Measurements from ENCODE around the gene SMPDL3A. TPM values are rescaled to one million over a fixed set of nuclear protein-coding genes. Genes with fewer than 3 reads are reported as not detected.

Gene SMPDL3A
- total RNA-seq, 2 experiments from 2014 or later = 0.19 TPM; not detected in 1

DNA sequence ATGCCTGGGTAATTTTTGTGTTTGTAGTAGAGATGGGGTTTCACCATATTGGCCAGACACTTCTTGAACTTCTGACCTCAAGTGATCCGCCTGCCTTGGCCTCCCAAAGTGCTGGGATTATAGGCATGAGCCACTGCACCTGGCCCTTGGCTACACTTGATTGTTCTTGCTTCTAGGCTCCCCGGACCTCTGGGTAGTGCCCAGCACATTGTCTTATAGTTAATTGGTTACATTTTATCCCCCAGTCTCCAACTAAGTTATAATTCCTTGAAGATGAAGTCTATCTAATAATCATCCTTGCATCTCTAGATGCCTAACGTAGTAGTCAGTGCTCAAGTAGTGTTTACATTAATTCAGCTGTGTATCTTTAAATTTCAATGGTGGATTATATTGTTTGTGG lies 11.8 kb downstream of the SMPDL3A start:
- POLR2A ChIA-PET = no interaction called here
- Mint-ChIP-seq H3K9me3 (no peaks in the 10 kb centered on the region), H3K27ac (no peak overlapping the region), H3K4me3 (no peak overlapping the region), H3K27me3 (no peaks in the 10 kb centered on the region), H3K36me3 (ENCODE audit: low read depth) (no peaks in the 10 kb centered on the region), H3K4me1 (no peaks in the 10 kb centered on the region)
- DNase-seq = no peak
- CTCF ChIA-PET = interaction anchor here (1.4 kb wide), 1 partner anchor 9 kb away, joined by 5 read pairs; no protein-coding TSS in a partner anchor

DNA sequence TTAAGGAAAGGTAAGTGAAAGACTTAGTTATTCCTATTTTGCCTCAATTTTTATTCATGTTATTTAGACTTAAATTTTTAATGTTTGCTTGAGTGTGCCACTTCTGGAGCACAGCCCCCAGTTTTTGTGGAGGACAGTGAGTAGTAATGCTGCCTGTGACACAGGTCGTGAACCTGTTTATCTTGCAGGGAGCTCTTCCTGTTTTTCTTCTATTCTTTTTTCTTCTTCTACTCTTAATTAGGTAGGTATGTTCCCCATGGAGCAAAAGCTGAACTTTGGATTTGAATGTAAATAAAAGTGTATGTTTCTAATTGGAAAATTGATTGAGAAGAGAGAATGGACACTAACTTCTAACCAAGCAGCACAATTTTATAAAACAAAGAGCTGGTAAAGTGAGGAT lies 12.3 kb downstream of the SMPDL3A start:
- Mint-ChIP-seq H3K36me3 (ENCODE audit: low read depth) (no peaks in the 10 kb centered on the region), H3K4me1 (no peaks in the 10 kb centered on the region), H3K27me3 (no peaks in the 10 kb centered on the region), H3K4me3 (no peak overlapping the region), H3K27ac (no peak overlapping the region), H3K9me3 (no peaks in the 10 kb centered on the region)
- no peak for DNase-seq
- POLR2A ChIA-PET = no interaction called here
- CTCF ChIA-PET = interaction anchor here (1.4 kb wide), 1 partner anchor 9 kb away, joined by 5 read pairs; no protein-coding TSS in a partner anchor

DNA sequence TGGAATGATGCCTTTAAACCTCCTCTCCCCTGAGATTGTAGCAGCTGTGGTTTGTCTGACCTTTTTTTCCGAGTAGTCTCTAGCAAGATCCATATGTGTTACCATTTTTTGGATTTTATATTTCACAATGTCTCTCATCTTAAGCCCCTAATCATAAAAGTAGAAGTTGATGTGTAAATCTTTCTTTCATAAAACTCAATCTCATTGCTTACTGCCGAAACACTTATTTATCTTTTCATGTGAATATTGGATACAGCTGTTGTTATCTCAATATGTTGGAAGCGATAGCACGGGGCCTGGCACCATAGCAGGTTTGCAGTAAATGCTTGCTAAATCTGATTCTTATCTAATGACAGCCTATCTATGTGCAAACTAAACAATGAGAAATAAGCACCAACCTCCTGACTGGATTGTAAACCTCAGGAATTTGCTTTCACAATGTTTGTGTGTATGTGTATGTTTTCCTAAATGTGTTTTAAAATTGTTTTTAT lies 14.2 kb downstream of the SMPDL3A start:
- no peaks in the 10 kb centered on the region for H3K27me3 Mint-ChIP-seq
- DNase-seq = no peak
- H3K9me3 Mint-ChIP-seq = no peaks in the 10 kb centered on the region
- POLR2A ChIA-PET = no interaction called here
- H3K27ac Mint-ChIP-seq = no peak overlapping the region
- H3K4me1 Mint-ChIP-seq = no peaks in the 10 kb centered on the region
- no peaks in the 10 kb centered on the region for H3K36me3 Mint-ChIP-seq (ENCODE audit: low read depth)
- no peak overlapping the region for H3K4me3 Mint-ChIP-seq
- CTCF ChIA-PET = no interaction called here

DNA sequence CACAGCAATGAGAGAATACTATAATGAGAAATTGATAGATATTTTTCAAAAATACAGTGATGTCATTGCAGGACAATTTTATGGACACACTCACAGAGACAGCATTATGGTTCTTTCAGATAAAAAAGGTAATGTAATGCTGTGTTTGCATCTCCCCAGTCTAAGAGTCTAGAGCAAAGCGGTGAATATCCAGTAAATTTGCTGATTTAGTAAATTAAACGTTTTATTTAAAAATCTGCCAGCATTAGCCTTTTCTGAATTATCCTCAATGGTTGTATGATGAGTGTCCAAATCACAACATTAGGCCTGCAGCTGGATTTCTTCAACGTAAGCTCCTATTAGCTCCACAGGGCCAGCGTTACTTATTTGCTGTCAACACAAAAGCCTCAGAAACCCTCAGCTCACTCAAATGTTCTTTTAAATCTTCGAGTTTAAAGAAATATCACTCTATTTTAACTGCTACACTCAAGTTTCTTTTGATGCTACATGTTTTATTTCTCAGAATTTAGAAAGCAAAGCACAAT lies 16.0 kb downstream of the SMPDL3A start:
- Mint-ChIP-seq H3K36me3 (ENCODE audit: low read depth) (no peaks in the 10 kb centered on the region), H3K4me1 (no peaks in the 10 kb centered on the region), H3K27me3 (no peaks in the 10 kb centered on the region), H3K9me3 (no peaks in the 10 kb centered on the region), H3K27ac (no peak overlapping the region), H3K4me3 (no peak overlapping the region)
- POLR2A ChIA-PET = no interaction called here
- CTCF ChIA-PET = no interaction called here
- no peak for DNase-seq

DNA sequence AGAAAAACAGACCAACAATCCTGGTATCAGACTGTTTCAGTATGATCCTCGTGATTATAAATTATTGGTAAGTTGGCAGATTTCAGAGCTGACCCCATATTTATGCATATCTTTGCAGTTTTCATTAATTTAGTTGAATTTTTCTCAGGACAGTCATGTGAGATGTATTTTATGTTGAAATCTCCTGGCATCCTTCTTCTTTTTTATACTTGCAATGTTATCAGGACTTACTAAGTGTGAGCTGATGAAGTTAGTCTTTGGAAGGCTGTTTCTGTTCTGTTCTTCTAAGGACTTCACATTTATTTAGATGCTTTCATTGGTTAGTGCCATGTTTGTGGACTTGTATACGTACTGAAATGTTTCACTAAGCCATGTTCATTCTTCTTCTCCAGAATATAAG lies 17.2 kb downstream of the SMPDL3A start:
- Mint-ChIP-seq H3K27me3 (no peaks in the 10 kb centered on the region), H3K9me3 (no peaks in the 10 kb centered on the region)
- POLR2A ChIA-PET = no interaction called here

DNA sequence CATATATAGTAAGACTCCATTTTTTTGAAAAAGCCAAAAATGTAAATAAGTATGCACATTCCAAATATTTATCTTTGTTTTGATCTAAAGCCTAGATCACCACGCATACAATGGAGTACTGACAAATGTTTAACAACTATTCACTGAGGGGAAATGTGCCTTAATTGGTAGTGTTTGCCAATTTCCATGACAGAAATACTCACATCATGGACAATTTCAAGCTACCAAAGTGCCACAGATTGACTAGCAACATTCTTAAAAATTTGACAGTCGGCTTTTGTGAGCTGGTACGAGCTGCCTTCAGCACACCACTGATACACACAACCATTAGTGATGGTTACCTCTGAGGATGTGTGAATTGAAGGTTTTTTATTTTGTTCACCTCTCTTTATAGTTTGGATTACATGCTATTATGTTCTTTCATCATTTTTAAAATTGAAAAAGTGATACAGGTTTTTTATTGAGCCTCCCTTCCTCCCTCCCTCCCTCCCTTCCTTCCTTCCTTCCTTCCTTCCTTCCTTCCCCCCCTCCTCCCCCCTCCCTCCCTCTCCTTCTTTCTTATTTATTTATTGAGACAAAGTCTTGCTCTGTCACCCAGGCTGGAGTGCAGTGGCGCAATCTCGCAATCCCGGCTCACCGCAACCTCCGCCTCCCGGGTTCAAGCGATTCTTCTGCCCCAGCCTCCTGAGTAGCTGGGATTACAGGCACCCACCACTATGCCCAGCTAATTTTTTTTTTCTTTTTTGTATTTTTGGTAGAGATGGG lies 19.2 kb downstream of the SMPDL3A start:
- Mint-ChIP-seq H3K27me3 (peaks cover under 1% of the 10 kb centered on the region), H3K4me3 (no peak overlapping the region), H3K9me3 (no peaks in the 10 kb centered on the region), H3K4me1 (no peaks in the 10 kb centered on the region), H3K36me3 (ENCODE audit: low read depth) (no peaks in the 10 kb centered on the region), H3K27ac (no peak overlapping the region)
- POLR2A ChIA-PET = no interaction called here
- CTCF ChIA-PET = no interaction called here
- no peak for DNase-seq

More for the DNA sequence above, 17.2 kb downstream of the SMPDL3A start:
- Mint-ChIP-seq H3K27ac (no peak overlapping the region), H3K4me3 (no peak overlapping the region), H3K4me1 (no peaks in the 10 kb centered on the region), H3K36me3 (ENCODE audit: low read depth) (no peaks in the 10 kb centered on the region)
- CTCF ChIA-PET = no interaction called here
- no peak for DNase-seq

DNA sequence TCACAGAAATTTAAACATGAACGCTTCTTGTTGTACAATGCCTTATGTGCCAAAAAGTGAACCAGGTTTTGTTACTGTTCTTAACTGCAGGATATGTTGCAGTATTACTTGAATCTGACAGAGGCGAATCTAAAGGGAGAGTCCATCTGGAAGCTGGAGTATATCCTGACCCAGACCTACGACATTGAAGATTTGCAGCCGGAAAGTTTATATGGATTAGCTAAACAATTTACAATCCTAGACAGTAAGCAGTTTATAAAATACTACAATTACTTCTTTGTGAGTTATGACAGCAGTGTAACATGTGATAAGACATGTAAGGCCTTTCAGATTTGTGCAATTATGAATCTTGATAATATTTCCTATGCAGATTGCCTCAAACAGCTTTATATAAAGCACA lies 19.9 kb downstream of the SMPDL3A start:
- Mint-ChIP-seq H3K4me3 (no peak overlapping the region), H3K27ac (no peak overlapping the region), H3K27me3 (peaks cover 4% of the 10 kb centered on the region), H3K9me3 (no peaks in the 10 kb centered on the region), H3K4me1 (no peaks in the 10 kb centered on the region), H3K36me3 (ENCODE audit: low read depth) (no peaks in the 10 kb centered on the region)
- no peak for DNase-seq
- CTCF ChIA-PET = no interaction called here
- POLR2A ChIA-PET = no interaction called here

DNA sequence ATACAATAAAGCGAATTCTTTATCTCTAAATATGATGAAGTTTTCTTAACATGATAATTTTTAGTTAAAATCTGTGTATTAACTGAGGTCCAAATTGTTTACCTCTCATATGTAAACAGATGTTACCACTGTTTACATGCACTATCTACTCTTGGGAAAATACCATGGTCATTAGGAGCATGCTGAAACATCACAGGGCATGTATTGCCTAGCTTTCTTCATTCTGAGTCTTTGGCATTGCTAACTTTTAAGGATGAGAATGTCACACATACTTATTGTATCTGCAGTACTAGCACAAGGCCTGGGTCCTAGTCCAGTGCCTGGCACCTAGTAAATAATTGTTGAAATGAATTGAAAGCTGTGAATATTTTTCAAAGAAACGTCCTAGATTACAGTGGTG lies 20.6 kb downstream of the SMPDL3A start:
- Mint-ChIP-seq H3K4me1 (no peaks in the 10 kb centered on the region), H3K27ac (no peak overlapping the region), H3K9me3 (no peaks in the 10 kb centered on the region), H3K4me3 (no peak overlapping the region), H3K36me3 (ENCODE audit: low read depth) (no peaks in the 10 kb centered on the region), H3K27me3 (peaks cover 4% of the 10 kb centered on the region)
- DNase-seq = no peak
- POLR2A ChIA-PET = no interaction called here
- CTCF ChIA-PET = no interaction called here

DNA sequence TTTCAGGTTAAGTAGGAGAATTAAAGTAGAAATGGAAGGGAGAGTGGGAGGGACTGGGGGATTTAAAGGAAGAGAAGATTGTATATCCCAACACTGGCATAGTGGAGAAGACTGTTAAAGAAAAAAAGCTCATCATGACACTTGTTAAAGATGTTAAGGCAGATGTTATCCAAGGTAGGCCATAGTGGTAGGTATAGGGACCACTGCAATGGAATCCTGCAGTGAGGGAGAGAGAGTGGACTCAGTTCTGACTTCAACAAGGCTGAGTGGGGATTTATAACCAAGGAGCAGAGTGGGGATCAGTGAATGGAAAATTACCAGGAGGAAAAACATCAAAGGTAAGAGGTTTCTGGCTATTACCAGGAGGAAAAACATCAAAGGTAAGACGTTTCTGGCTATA lies 21.1 kb downstream of the SMPDL3A start:
- Mint-ChIP-seq H3K27ac (no peak overlapping the region), H3K9me3 (no peaks in the 10 kb centered on the region), H3K4me3 (no peak overlapping the region), H3K36me3 (ENCODE audit: low read depth) (no peaks in the 10 kb centered on the region), H3K4me1 (no peaks in the 10 kb centered on the region), H3K27me3 (peaks cover 4% of the 10 kb centered on the region)
- ChIA-PET CTCF (no interaction called here), POLR2A (no interaction called here)
- DNase-seq = no peak

DNA sequence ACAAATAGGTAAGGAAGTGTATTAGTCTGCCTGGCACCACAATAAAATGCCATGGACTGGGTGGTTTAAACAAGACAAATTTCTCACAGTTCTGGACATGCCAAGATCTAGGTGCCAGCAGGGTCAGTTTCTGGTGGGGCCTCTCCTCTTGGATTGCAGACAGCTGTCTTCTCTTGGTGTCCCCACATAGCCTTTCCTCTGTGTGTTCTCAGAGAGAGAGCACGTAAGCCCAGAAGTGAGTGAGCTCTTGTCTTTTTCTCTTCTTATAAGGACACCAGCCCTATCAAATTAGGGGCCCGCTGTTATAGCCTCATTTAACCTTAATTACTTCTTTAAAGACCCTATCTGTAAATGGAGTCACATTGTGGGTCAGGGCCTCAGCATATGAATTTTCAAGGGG lies 28.3 kb downstream of the SMPDL3A start:
- CTCF ChIA-PET = no interaction called here

DNA sequence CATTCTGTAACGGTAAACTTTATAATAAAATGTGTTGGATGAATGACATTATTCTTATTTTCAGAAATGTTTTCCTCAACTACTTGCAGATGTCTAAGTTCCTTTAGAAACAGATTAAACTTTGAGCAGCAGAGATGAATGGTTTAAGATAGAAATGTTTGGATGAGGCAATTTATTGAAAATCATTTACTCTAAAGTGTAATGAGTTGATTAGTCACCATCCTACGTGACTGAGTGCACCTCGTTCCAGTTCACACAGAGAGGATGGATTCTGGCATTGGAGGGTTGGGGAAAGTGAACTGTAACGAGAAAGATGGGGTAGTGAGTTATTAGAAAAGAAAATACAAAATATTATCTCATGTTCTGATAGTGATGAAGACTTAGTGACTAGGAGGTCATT lies 28.7 kb downstream of the SMPDL3A start:
- Mint-ChIP-seq H3K4me1 (no peaks in the 10 kb centered on the region), H3K27me3 (peaks cover 4% of the 10 kb centered on the region), H3K9me3 (no peaks in the 10 kb centered on the region), H3K27ac (no peak overlapping the region), H3K36me3 (ENCODE audit: low read depth) (no peaks in the 10 kb centered on the region), H3K4me3 (no peak overlapping the region)
- POLR2A ChIA-PET = no interaction called here
- CTCF ChIA-PET = no interaction called here
- DNase-seq = no peak

More for the DNA sequence above, 28.3 kb downstream of the SMPDL3A start:
- no peaks in the 10 kb centered on the region for H3K9me3 Mint-ChIP-seq
- H3K36me3 Mint-ChIP-seq (ENCODE audit: low read depth) = no peaks in the 10 kb centered on the region
- H3K4me1 Mint-ChIP-seq = no peaks in the 10 kb centered on the region
- H3K27ac Mint-ChIP-seq = no peak overlapping the region
- POLR2A ChIA-PET = no interaction called here
- peaks cover 4% of the 10 kb centered on the region for H3K27me3 Mint-ChIP-seq
- H3K4me3 Mint-ChIP-seq = no peak overlapping the region
- no peak for DNase-seq

DNA sequence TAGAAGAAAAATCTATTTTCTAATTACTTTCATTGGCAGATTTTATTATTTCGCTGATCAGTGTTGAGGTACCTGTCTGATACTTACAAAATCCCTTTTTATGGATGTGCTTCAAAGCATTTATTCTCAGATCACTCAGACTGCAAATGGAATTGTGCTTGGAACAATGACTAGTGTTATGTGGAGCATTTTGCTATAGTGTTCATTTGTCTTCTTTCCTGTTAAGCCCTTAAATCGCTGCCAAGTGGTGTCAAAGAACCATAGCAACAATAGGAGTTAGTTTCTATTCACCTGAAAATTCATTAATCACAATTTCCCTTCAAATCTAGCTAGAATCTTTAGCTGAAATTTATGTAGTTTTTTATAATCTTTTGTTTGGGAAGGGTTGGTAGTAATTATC lies 29.8 kb downstream of the SMPDL3A start:
- Mint-ChIP-seq H3K9me3 (no peaks in the 10 kb centered on the region), H3K27me3 (no peaks in the 10 kb centered on the region), H3K4me1 (no peaks in the 10 kb centered on the region), H3K36me3 (ENCODE audit: low read depth) (no peaks in the 10 kb centered on the region), H3K4me3 (no peak overlapping the region), H3K27ac (no peak overlapping the region)
- POLR2A ChIA-PET = no interaction called here
- CTCF ChIA-PET = no interaction called here
- DNase-seq = no peak

DNA sequence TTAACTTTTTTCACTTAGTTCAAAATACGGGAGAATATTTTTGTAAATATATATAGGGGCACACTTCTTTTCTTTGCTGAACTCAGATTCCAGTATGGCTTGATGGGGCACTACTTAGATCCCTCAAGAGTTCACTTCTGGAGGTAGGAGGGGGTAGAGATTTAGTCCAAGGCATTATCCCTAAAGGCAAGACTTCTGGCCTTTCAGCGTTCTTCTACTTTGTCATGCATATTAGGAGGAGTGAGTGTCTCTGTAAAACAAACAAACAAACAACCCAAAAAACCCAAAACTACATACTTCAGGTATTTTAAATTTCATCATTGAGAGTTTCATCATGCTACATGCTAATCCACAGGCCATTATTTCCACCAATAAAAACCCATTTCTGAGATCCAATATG lies 32.0 kb downstream of the SMPDL3A start:
- H3K4me1 Mint-ChIP-seq = no peaks in the 10 kb centered on the region
- no peak overlapping the region for H3K4me3 Mint-ChIP-seq
- ChIA-PET CTCF (no interaction called here), POLR2A (no interaction called here)
- H3K27me3 Mint-ChIP-seq = no peaks in the 10 kb centered on the region
- no peak overlapping the region for H3K27ac Mint-ChIP-seq
- no peak for DNase-seq
- H3K36me3 Mint-ChIP-seq (ENCODE audit: low read depth) = no peaks in the 10 kb centered on the region
- H3K9me3 Mint-ChIP-seq = no peaks in the 10 kb centered on the region

DNA sequence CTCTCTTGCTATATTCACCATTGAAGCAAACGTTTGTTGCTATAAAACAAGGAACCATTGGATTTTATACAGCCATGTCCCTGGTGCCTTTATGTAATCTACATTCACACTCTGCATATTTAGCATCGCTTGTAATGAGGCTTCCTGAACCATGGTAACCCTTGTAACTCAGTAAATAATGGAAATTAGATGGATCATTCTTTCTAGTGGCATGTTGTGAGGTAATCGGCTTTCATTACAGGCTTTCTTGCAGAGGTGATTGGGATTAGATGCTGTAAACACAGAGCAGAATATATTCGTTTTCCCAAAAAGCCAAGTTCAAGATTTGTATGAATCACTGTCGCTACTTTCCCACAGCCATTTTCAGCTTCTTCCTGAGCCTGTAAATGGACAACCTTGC lies 36.1 kb downstream of the SMPDL3A start:
- no peak overlapping the region for H3K4me3 Mint-ChIP-seq
- ChIA-PET CTCF (no interaction called here), POLR2A (no interaction called here)
- no peaks in the 10 kb centered on the region for H3K27me3 Mint-ChIP-seq
- no peaks in the 10 kb centered on the region for H3K9me3 Mint-ChIP-seq
- no peak for DNase-seq
- no peak overlapping the region for H3K27ac Mint-ChIP-seq
- no peaks in the 10 kb centered on the region for H3K36me3 Mint-ChIP-seq (ENCODE audit: low read depth)
- H3K4me1 Mint-ChIP-seq = no peaks in the 10 kb centered on the region

Data from activated CD4-positive, alpha-beta T cell treated with anti-CD3 and anti-CD28 coated beads, Interleukin-2, amount 10 ng/mL, durations not matched to agents 7 days and 5 days (primary cell).